ENCODE results near the gene CEMIP. TPM values are rescaled to one million over a fixed set of nuclear protein-coding genes. Genes with fewer than 3 reads are reported as not detected.
A peak's percentile ranks its signal among the peaks of the same experiment; 100 is the strongest.

Gene CEMIP
- total and polyA plus RNA-seq, 9 donors, result 0.93 to 3.0 (median 2.3) TPM

- WGBS (ENCODE audit: insufficient coverage), result 1% methylated on average over 45 of the region's 45 CpGs
- no peak overlapping the region for H3K27ac ChIP-seq (ENCODE audit: low read length)
- H3K9me3 ChIP-seq (replicated peaks; ENCODE audit: control insufficient read depth, low read depth, low read length), result no peaks in the 10 kb centered on the region
- peak overlapping the region; percentile 34 for H3K4me3 ChIP-seq (ENCODE audit: low read length)
- DNase-seq, result peak; percentile 17
- peaks cover 24% of the 10 kb centered on the region for H3K4me1 ChIP-seq (ENCODE audit: control insufficient read depth, insufficient read depth, low read length)
- H3K27me3 ChIP-seq (ENCODE audit: control insufficient read depth, insufficient read depth, low read length), result peaks cover 56% of the 10 kb centered on the region
- no peaks in the 10 kb centered on the region for H3K36me3 ChIP-seq (ENCODE audit: control insufficient read depth, insufficient read depth, low read length)
Measured at GRCh38 chr15:80779658-80780415, 667 bp downstream of the CEMIP start.

DNA sequence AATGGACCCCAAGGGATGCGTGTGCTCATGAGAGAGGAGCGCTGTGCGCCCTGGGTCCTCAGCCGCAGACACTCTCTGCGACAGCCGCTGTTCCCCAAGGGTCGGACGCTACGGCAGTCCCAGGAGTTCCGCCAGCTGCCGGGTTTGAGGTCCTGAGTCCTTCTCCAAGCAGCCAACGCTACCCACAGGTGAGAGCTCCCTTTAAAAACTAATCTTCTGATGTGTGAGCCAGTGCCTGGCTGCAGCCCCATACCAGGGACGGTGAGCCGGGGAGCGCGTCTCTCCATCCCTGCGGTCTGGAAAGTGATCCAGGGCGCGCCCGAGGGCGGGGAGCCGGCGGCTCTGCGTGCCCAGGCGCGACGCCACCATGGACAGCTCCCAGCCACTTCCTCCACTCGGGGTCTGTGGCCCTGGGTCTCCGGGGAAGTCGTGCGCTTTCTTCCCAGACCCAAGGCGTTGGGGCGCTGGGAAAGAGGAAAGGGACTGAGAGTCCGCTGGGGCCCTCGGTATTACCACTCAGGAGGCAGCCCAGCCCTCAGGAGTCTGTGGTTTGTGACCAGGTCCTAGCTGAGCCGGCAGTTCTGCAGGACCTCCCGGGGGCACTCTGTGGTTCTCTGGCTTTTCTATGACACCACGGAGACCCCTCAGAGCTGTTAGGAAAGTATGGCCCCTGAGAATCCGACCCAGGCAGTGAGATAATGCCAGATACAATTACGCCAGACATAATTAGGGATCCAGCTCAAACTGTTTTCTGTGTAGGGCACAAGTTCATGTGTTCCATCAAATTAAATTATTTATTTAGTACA lies 1.4 kb downstream of the CEMIP start:
- no peak overlapping the region for H3K4me3 ChIP-seq (ENCODE audit: low read length)
- peaks cover 58% of the 10 kb centered on the region for H3K27me3 ChIP-seq (ENCODE audit: control insufficient read depth, insufficient read depth, low read length)
- H3K27ac ChIP-seq (ENCODE audit: low read length), result no peak overlapping the region
- no peaks in the 10 kb centered on the region for H3K9me3 ChIP-seq (replicated peaks; ENCODE audit: control insufficient read depth, low read depth, low read length)
- WGBS (ENCODE audit: insufficient coverage), result 2% methylated on average over 39 of the region's 40 CpGs
- DNase-seq, result peak; percentile 75
- H3K4me1 ChIP-seq (ENCODE audit: control insufficient read depth, insufficient read depth, low read length), result peaks cover 24% of the 10 kb centered on the region
- no peaks in the 10 kb centered on the region for H3K36me3 ChIP-seq (ENCODE audit: control insufficient read depth, insufficient read depth, low read length)

DNA sequence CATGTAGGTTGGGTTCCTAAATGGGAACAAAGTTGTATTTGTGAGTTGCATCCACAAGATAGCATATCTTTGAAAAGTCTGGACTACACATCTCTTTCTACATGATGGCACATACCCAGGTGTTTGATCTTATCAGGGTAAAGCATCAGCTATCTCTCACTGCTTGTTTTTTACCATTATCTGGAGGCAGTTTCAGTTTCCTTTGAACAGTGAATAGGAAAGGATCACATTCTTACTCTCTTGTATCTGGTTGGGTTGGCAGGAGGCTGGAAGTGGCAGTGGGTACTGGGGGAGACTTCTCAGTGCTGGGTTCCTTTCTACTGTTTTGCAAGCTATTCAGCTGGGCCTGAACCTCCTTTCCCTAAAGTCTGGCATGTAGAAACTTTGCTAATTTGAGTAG lies 4.1 kb downstream of the CEMIP start:
- no peak for DNase-seq
- peaks cover 45% of the 10 kb centered on the region for H3K27me3 ChIP-seq (ENCODE audit: control insufficient read depth, insufficient read depth, low read length)

GRCh38 chr15:80785335-80785734 lies 6.2 kb downstream of the CEMIP start:
- 82% methylated on average over 5 of the region's 5 CpGs for WGBS (ENCODE audit: insufficient coverage)

More for the DNA sequence above, 4.1 kb downstream of the CEMIP start:
- Histone ChIP-seq H3K9me3 (replicated peaks; ENCODE audit: control insufficient read depth, low read depth, low read length) (no peaks in the 10 kb centered on the region), H3K36me3 (ENCODE audit: control insufficient read depth, insufficient read depth, low read length) (no peaks in the 10 kb centered on the region), H3K4me3 (ENCODE audit: low read length) (no peak overlapping the region), H3K27ac (ENCODE audit: low read length) (no peak overlapping the region), H3K4me1 (ENCODE audit: control insufficient read depth, insufficient read depth, low read length) (peaks cover 22% of the 10 kb centered on the region)

DNA sequence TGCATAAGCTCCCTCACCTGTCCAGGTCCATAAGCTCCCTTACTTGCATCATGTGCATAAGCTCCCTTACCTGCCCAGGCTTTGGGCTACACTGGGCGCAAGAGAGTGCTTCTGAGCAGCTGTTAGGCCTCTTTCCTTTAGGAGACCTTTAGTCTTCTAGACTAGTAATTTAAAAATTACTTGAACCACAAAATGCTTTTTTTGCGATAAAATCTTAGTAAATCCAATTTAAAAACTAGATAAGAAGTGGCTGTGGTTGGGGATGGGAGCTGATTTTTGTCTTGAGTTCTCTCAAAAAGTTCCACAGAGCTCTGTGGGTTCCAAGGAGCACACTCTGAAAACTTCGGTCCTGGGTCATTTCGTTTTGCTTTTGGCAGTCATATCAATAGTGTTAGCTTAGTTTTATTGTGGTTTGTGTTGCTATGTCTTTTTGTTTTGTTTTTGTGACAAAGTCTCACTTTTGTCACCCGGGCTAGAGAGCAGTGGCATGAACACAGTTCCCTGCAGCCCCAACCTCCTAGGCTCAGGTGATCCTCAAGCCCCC lies 6.7 kb downstream of the CEMIP start:
- no peak for DNase-seq
- peaks cover 1% of the 10 kb centered on the region for H3K4me1 ChIP-seq (ENCODE audit: control insufficient read depth, insufficient read depth, low read length)
- no peaks in the 10 kb centered on the region for H3K9me3 ChIP-seq (replicated peaks; ENCODE audit: control insufficient read depth, low read depth, low read length)
- H3K4me3 ChIP-seq (ENCODE audit: low read length), result no peak overlapping the region
- H3K27ac ChIP-seq (ENCODE audit: low read length), result no peak overlapping the region
- no CpG with 5 or more reads among the region's 5 CpGs for WGBS (ENCODE audit: insufficient coverage)
- H3K36me3 ChIP-seq (ENCODE audit: control insufficient read depth, insufficient read depth, low read length), result no peaks in the 10 kb centered on the region
- H3K27me3 ChIP-seq (ENCODE audit: control insufficient read depth, insufficient read depth, low read length), result peaks cover 21% of the 10 kb centered on the region

More at GRCh38 chr15:80785335-80785734, 6.2 kb downstream of the CEMIP start:
- no peaks in the 10 kb centered on the region for H3K36me3 ChIP-seq (ENCODE audit: control insufficient read depth, insufficient read depth, low read length)
- H3K27ac ChIP-seq (ENCODE audit: low read length), result no peak overlapping the region
- no peak overlapping the region for H3K4me3 ChIP-seq (ENCODE audit: low read length)
- DNase-seq, result no peak
- H3K27me3 ChIP-seq (ENCODE audit: control insufficient read depth, insufficient read depth, low read length), result peaks cover 26% of the 10 kb centered on the region
- H3K9me3 ChIP-seq (replicated peaks; ENCODE audit: control insufficient read depth, low read depth, low read length), result no peaks in the 10 kb centered on the region
- H3K4me1 ChIP-seq (ENCODE audit: control insufficient read depth, insufficient read depth, low read length), result peaks cover 7% of the 10 kb centered on the region

GRCh38 chr15:80787316-80787715 lies 8.1 kb downstream of the CEMIP start:
- Histone ChIP-seq H3K27ac (ENCODE audit: low read length) (no peak overlapping the region), H3K4me1 (ENCODE audit: control insufficient read depth, insufficient read depth, low read length) (no peaks in the 10 kb centered on the region)
- 83% methylated on average over 2 of the region's 3 CpGs for WGBS (ENCODE audit: insufficient coverage)

DNA sequence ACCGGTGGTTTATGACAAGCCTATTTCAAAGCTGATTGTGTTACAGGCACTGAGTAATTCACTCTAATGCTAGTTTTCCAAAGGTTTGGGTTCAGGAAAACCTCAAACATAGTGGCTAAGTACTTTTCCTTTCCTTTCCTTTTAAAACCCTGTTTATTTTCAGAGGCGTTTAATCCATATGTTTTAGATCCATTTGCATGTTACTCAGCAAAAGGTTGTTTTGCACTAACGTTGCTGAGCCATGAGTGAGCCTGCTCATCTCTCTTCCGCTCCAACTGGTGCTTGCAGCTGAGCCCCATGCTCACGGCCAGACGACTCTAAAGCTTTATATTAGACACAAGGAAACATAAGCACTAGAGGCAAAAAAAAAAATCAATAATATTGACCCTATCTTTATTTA lies 9.4 kb downstream of the CEMIP start:
- H3K4me3 ChIP-seq (ENCODE audit: low read length), result no peak overlapping the region
- H3K27me3 ChIP-seq (ENCODE audit: control insufficient read depth, insufficient read depth, low read length), result peaks cover 16% of the 10 kb centered on the region
- no peak overlapping the region for H3K27ac ChIP-seq (ENCODE audit: low read length)
- DNase-seq, result no peak
- no peaks in the 10 kb centered on the region for H3K4me1 ChIP-seq (ENCODE audit: control insufficient read depth, insufficient read depth, low read length)
- H3K9me3 ChIP-seq (replicated peaks; ENCODE audit: control insufficient read depth, low read depth, low read length), result no peaks in the 10 kb centered on the region
- no peaks in the 10 kb centered on the region for H3K36me3 ChIP-seq (ENCODE audit: control insufficient read depth, insufficient read depth, low read length)
- 25% methylated on average over 2 of the region's 6 CpGs for WGBS (ENCODE audit: insufficient coverage)

More at GRCh38 chr15:80787316-80787715, 8.1 kb downstream of the CEMIP start:
- peaks cover 19% of the 10 kb centered on the region for H3K27me3 ChIP-seq (ENCODE audit: control insufficient read depth, insufficient read depth, low read length)
- no peak overlapping the region for H3K4me3 ChIP-seq (ENCODE audit: low read length)
- no peaks in the 10 kb centered on the region for H3K36me3 ChIP-seq (ENCODE audit: control insufficient read depth, insufficient read depth, low read length)
- DNase-seq, result no peak
- H3K9me3 ChIP-seq (replicated peaks; ENCODE audit: control insufficient read depth, low read depth, low read length), result no peaks in the 10 kb centered on the region

DNA sequence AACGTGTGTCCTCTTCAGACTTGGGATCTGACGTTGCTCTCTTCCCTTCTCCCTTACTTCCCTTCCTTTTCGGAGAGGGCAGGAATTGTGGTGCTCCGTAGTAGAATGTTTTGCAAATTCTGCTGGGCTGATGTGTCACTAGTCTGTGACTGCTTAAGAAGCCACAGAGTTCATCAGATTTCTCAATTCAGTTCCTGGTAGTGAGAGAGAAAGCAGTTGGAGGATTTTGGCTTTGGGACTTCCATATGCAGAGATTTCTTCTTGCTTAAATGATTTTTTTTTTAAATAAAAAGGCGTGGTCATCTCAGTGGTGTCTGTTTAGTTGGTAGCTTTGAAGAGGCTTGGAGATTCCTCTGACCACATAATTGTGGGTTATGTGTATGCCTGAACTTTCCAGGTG lies 10.1 kb downstream of the CEMIP start:
- no CpG with 5 or more reads among the region's 5 CpGs for WGBS (ENCODE audit: insufficient coverage)
- Histone ChIP-seq H3K36me3 (ENCODE audit: control insufficient read depth, insufficient read depth, low read length) (no peaks in the 10 kb centered on the region), H3K4me1 (ENCODE audit: control insufficient read depth, insufficient read depth, low read length) (no peaks in the 10 kb centered on the region), H3K27me3 (ENCODE audit: control insufficient read depth, insufficient read depth, low read length) (peaks cover 10% of the 10 kb centered on the region), H3K9me3 (replicated peaks; ENCODE audit: control insufficient read depth, low read depth, low read length) (no peaks in the 10 kb centered on the region), H3K27ac (ENCODE audit: low read length) (no peak overlapping the region), H3K4me3 (ENCODE audit: low read length) (no peak overlapping the region)
- DNase-seq, result no peak

GRCh38 chr15:80789796-80790195 lies 10.6 kb downstream of the CEMIP start:
- no peak overlapping the region for H3K4me3 ChIP-seq (ENCODE audit: low read length)
- no peaks in the 10 kb centered on the region for H3K9me3 ChIP-seq (replicated peaks; ENCODE audit: control insufficient read depth, low read depth, low read length)
- no peaks in the 10 kb centered on the region for H3K36me3 ChIP-seq (ENCODE audit: control insufficient read depth, insufficient read depth, low read length)
- no peak for DNase-seq
- no peaks in the 10 kb centered on the region for H3K4me1 ChIP-seq (ENCODE audit: control insufficient read depth, insufficient read depth, low read length)
- H3K27me3 ChIP-seq (ENCODE audit: control insufficient read depth, insufficient read depth, low read length), result peaks cover 7% of the 10 kb centered on the region
- WGBS (ENCODE audit: insufficient coverage), result 100% methylated on average over 2 of the region's 4 CpGs
- H3K27ac ChIP-seq (ENCODE audit: low read length), result no peak overlapping the region

DNA sequence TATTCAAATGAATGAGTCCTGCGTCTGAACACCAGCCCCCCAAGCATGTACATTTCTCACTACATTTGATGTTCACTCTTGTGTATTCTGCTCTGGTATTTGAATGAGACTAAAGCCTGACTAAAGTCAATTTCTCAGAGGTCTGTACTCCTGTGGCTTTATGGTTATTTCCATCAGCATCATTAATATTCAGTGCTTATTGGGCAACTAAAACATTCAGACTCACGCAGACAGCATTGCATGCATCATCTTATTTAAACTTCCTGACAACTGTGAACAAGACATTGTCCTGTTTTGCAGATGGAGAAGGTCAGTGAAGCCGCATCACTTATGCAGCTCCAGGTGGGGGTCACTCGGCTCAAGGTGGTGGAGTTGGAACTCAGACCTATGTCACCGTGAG lies 11.1 kb downstream of the CEMIP start:
- no CpG with 5 or more reads among the region's 5 CpGs for WGBS (ENCODE audit: insufficient coverage)
- H3K27me3 ChIP-seq (ENCODE audit: control insufficient read depth, insufficient read depth, low read length), result peaks cover 7% of the 10 kb centered on the region
- no peak for DNase-seq
- no peaks in the 10 kb centered on the region for H3K36me3 ChIP-seq (ENCODE audit: control insufficient read depth, insufficient read depth, low read length)
- no peaks in the 10 kb centered on the region for H3K4me1 ChIP-seq (ENCODE audit: control insufficient read depth, insufficient read depth, low read length)
- H3K4me3 ChIP-seq (ENCODE audit: low read length), result no peak overlapping the region
- H3K9me3 ChIP-seq (replicated peaks; ENCODE audit: control insufficient read depth, low read depth, low read length), result no peaks in the 10 kb centered on the region
- H3K27ac ChIP-seq (ENCODE audit: low read length), result no peak overlapping the region
